Measurements from ENCODE around the gene SCN11A. TPM values are rescaled to one million over a fixed set of nuclear protein-coding genes. Genes with fewer than 3 reads are reported as not detected.
"Not testable (repeated sequence)": the region's sequence is repeated elsewhere in the genome, so short reads cannot be mapped to it uniquely, and the experiment has no call there.

Gene SCN11A
- polyA plus RNA-seq, 3 donors = not detected

- H3K79me2 ChIP-seq (ENCODE audit: insufficient read depth, low read length) = peaks cover 34% of the 10 kb centered on the region
- Mint-ChIP-seq H3K4me1 (peaks cover 4% of the 10 kb centered on the region), H3K9me3 (peaks cover 0 to 3% (median 0%) of the 10 kb centered on the region in 7 donors), H3K27me3 (ENCODE audit: low read depth in 3 of 3) (no peaks in the 10 kb centered on the region), H3K27ac (no peak overlapping the region), H3K4me3 (no peak overlapping the region), H3K36me3 (peaks cover 31 to 34% of the 10 kb centered on the region in 2 donors)
- H3K9ac ChIP-seq (ENCODE audit: insufficient read depth, low read length, poor library complexity, severe bottlenecking) = no peak overlapping the region
- TF ChIP-seq CTCF (IDR thresholded peaks at IDR 0.05) = no peak
- H3K4me2 ChIP-seq (replicated peaks; ENCODE audit: extremely low read depth, low read length, poor library complexity, severe bottlenecking) = no peak overlapping the region
- DNase-seq = no peak
- H3K4me3 ChIP-seq (replicated peaks in 1 of 3; ENCODE audit: low read depth in 2 of 3, low read length in 3 of 3) = no peak overlapping the region
- H3K36me3 ChIP-seq (replicated peaks in 1 of 2; ENCODE audit: control insufficient read depth in 1 of 2, insufficient read depth in 2 of 2, low read length in 2 of 2) = peaks cover 27 to 40% of the 10 kb centered on the region in 2 donors
- H2AFZ ChIP-seq (ENCODE audit: insufficient read depth, low read depth, low read length, poor library complexity, severe bottlenecking) = no peak overlapping the region
- H3K27me3 ChIP-seq (ENCODE audit: control insufficient read depth in 2 of 2, insufficient read depth in 2 of 2, low read length in 2 of 2) = no peaks in the 10 kb centered on the region
- H3K9me3 ChIP-seq (replicated peaks in 1 of 2; ENCODE audit: control insufficient read depth in 1 of 2, insufficient read depth in 1 of 2, low read length in 2 of 2) = no peaks in the 10 kb centered on the region
- intact Hi-C loops (cut with micrococcal nuclease) = no loop called here
- WGBS (ENCODE audit: insufficient coverage) = no CpG with 5 or more reads among the region's 3 CpGs
- H3K4me1 ChIP-seq (ENCODE audit: control insufficient read depth in 1 of 2, insufficient read depth in 2 of 2, low read length in 2 of 2) = no peaks in the 10 kb centered on the region
- H4K20me1 ChIP-seq (ENCODE audit: insufficient read depth, low read length) = peaks cover 45% of the 10 kb centered on the region
- H3K27ac ChIP-seq (ENCODE audit: low read depth in 1 of 2, low read length in 2 of 2) = no peak overlapping the region
Observed at GRCh38 chr3:39063143-39063542, 11.4 kb upstream of the SCN11A start.

GRCh38 chr3:39062180-39062579 lies 10.4 kb upstream of the SCN11A start:
- Histone ChIP-seq H3K9ac (ENCODE audit: insufficient read depth, low read length, poor library complexity, severe bottlenecking) (no peak overlapping the region), H4K20me1 (ENCODE audit: insufficient read depth, low read length) (peaks cover 55% of the 10 kb centered on the region), H3K4me2 (replicated peaks; ENCODE audit: extremely low read depth, low read length, poor library complexity, severe bottlenecking) (no peak overlapping the region), H3K79me2 (ENCODE audit: insufficient read depth, low read length) (peaks cover 41% of the 10 kb centered on the region), H2AFZ (ENCODE audit: insufficient read depth, low read depth, low read length, poor library complexity, severe bottlenecking) (no peak overlapping the region), H3K9me3 (replicated peaks in 1 of 2; ENCODE audit: control insufficient read depth in 1 of 2, insufficient read depth in 1 of 2, low read length in 2 of 2) (no peaks in the 10 kb centered on the region), H3K27ac (ENCODE audit: low read depth in 1 of 2, low read length in 2 of 2) (no peak overlapping the region), H3K4me3 (replicated peaks in 1 of 3; ENCODE audit: low read depth in 2 of 3, low read length in 3 of 3) (no peak overlapping the region), H3K4me1 (ENCODE audit: control insufficient read depth in 1 of 2, insufficient read depth in 2 of 2, low read length in 2 of 2) (no peaks in the 10 kb centered on the region), H3K27me3 (ENCODE audit: control insufficient read depth in 2 of 2, insufficient read depth in 2 of 2, low read length in 2 of 2) (no peaks in the 10 kb centered on the region), H3K36me3 (replicated peaks in 1 of 2; ENCODE audit: control insufficient read depth in 1 of 2, insufficient read depth in 2 of 2, low read length in 2 of 2) (peaks cover 17 to 33% of the 10 kb centered on the region in 2 donors)
- H3K27me3 Mint-ChIP-seq (ENCODE audit: low read depth in 3 of 3) = no peaks in the 10 kb centered on the region
- no peak overlapping the region for H3K27ac Mint-ChIP-seq
- no peak for DNase-seq
- peaks cover 4% of the 10 kb centered on the region for H3K4me1 Mint-ChIP-seq
- H3K9me3 Mint-ChIP-seq = peaks cover 0 to 3% (median 0%) of the 10 kb centered on the region in 7 donors
- H3K36me3 Mint-ChIP-seq = peaks cover 25 to 27% of the 10 kb centered on the region in 2 donors
- intact Hi-C loops (cut with micrococcal nuclease) = no loop called here
- no peak overlapping the region for H3K4me3 Mint-ChIP-seq
- 100% methylated on average over 1 of the region's 1 CpG for WGBS (ENCODE audit: insufficient coverage)
- TF ChIP-seq CTCF (IDR thresholded peaks at IDR 0.05) = no peak

GRCh38 chr3:39061228-39061627 lies 9.5 kb upstream of the SCN11A start:
- intact Hi-C loops (cut with micrococcal nuclease); H3K27me3 ChIP-seq (ENCODE audit: control insufficient read depth in 2 of 2, insufficient read depth in 2 of 2, low read length in 2 of 2); H3K27ac Mint-ChIP-seq; H3K4me2 ChIP-seq (replicated peaks; ENCODE audit: extremely low read depth, low read length, poor library complexity, severe bottlenecking); H3K4me3 ChIP-seq (replicated peaks in 1 of 3; ENCODE audit: low read depth in 2 of 3, low read length in 3 of 3); H2AFZ ChIP-seq (ENCODE audit: insufficient read depth, low read depth, low read length, poor library complexity, severe bottlenecking); H3K4me1 ChIP-seq (ENCODE audit: control insufficient read depth in 1 of 2, insufficient read depth in 2 of 2, low read length in 2 of 2); H3K27me3 Mint-ChIP-seq (ENCODE audit: low read depth in 3 of 3); DNase-seq; H3K9me3 Mint-ChIP-seq; H3K9ac ChIP-seq (ENCODE audit: insufficient read depth, low read length, poor library complexity, severe bottlenecking); H3K9me3 ChIP-seq (replicated peaks in 1 of 2; ENCODE audit: control insufficient read depth in 1 of 2, insufficient read depth in 1 of 2, low read length in 2 of 2); H3K27ac ChIP-seq (ENCODE audit: low read depth in 1 of 2, low read length in 2 of 2); H3K4me3 Mint-ChIP-seq: not testable (repeated sequence)
- Mint-ChIP-seq H3K4me1 (peaks cover 11% of the 10 kb centered on the region), H3K36me3 (peaks cover 17% of the 10 kb centered on the region in 2 donors)
- H3K79me2 ChIP-seq (ENCODE audit: insufficient read depth, low read length) = peaks cover 47% of the 10 kb centered on the region
- peaks cover 64% of the 10 kb centered on the region for H4K20me1 ChIP-seq (ENCODE audit: insufficient read depth, low read length)
- peaks cover 8 to 23% of the 10 kb centered on the region in 2 donors for H3K36me3 ChIP-seq (replicated peaks in 1 of 2; ENCODE audit: control insufficient read depth in 1 of 2, insufficient read depth in 2 of 2, low read length in 2 of 2)
- WGBS (ENCODE audit: insufficient coverage) = no CpG with 5 or more reads among the region's 2 CpGs
